LNCaP clone FGC (cell line): ENCODE data around the gene KIFC1.

ENCODE experiments used
- DNase-seq: peaks from one replicate; pipeline ENCODE4 v3.0.0-alpha.2; 2011; ENCODE audit warnings: low read depth
- H3K4me3 ChIP-seq: 2 replicates; pipeline ENCODE4 v1.5.1; 2011; ENCODE audit warnings: mild to moderate bottlenecking, low read depth, low read length, control low read depth
- TF ChIP-seq, protein P1 (sequence below): IDR thresholded peaks from 2 replicates; pipeline ENCODE4 v1.5.1; 2012; ENCODE audit warnings: mild to moderate bottlenecking; ENCODE audit not compliant: control insufficient read depth, insufficient read depth; ENCODE audit errors: extremely low read depth

Gene KIFC1

DNA sequence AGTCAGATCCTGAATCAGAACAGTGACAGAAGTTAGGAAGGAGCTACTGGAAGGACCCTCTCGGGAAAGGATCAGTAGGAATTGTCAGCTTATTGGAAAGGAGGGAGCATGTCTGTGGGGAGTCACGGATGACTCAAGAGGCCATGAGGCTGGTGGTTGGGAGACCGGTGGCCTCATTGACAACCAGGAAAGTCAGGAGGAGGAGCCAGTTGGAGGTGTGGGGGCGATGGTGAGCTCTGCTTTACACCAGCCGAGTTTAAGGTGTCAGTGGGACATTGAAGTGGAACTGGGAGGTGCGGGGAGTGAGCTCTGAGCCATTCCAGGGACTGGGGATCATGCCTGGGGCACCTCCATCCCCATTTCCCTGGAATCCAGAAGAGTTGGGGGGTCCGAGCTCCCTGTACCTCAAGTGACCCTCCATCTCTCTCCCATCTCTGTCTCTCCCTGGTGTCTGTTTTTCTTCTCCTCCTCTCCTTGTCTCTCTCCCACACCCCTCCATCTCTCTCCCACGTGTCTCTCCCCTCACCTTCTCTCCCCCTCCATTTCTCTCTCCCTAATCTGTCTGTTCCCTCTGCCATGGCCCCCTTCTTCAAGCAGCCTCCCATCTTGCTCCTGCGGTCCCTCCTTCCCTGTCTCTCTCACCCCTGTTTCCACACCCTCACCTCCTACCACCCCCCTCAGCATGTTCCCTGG is 48.5 kb downstream of the KIFC1 start:
- TF ChIP-seq, protein P1, sequence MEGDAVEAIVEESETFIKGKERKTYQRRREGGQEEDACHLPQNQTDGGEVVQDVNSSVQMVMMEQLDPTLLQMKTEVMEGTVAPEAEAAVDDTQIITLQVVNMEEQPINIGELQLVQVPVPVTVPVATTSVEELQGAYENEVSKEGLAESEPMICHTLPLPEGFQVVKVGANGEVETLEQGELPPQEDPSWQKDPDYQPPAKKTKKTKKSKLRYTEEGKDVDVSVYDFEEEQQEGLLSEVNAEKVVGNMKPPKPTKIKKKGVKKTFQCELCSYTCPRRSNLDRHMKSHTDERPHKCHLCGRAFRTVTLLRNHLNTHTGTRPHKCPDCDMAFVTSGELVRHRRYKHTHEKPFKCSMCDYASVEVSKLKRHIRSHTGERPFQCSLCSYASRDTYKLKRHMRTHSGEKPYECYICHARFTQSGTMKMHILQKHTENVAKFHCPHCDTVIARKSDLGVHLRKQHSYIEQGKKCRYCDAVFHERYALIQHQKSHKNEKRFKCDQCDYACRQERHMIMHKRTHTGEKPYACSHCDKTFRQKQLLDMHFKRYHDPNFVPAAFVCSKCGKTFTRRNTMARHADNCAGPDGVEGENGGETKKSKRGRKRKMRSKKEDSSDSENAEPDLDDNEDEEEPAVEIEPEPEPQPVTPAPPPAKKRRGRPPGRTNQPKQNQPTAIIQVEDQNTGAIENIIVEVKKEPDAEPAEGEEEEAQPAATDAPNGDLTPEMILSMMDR = no peak
- DNase-seq = no peak
- H3K4me3 ChIP-seq = no peak overlapping the region

DNA sequence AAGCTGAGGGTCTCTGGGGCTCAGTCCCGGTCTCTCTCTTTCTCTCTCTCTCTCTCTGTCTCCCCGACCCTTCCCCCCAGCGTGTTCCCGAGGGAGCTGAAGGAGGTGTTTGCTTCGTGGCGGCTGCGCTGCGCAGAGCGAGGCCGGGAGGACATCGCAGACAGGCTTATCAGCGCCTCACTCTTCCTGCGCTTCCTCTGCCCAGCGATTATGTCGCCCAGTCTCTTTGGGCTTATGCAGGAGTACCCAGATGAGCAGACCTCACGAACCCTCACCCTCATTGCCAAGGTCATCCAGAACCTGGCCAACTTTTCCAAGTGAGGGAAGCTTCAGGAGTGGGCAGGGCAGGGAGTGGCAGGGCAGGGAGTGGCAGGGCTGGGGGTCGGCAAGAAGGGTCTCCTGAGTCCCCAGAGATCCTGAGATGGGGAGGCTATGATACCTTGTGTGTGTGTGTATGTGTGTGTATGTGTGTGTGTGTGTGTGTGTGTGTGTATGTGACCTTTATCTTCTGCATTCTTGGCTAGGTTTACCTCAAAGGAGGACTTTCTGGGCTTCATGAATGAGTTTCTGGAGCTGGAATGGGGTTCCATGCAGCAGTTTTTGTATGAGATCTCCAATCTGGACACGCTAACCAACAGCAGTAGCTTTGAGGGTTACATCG is 49.2 kb downstream of the KIFC1 start:
- no peak overlapping the region for H3K4me3 ChIP-seq
- DNase-seq = no peak
- TF ChIP-seq, protein P1 = no peak

DNA sequence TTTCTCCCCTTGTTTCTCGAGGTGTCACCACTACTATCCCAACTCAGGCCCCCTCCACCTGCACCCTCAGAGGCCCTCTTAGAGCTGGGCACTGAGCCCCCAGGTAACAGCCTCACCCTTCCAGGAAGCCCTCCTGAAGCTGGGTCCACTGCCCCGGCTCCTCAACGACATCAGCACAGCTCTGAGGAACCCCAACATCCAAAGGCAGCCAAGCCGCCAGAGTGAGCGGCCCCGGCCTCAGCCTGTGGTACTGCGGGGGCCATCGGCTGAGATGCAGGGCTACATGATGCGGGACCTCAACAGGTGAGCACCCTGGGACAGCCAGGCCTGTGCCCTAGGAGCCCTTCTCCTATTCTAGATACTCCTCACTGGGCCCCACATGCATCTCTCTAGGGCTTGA is 49.8 kb downstream of the KIFC1 start:
- no peak for DNase-seq
- H3K4me3 ChIP-seq = no peak overlapping the region
- TF ChIP-seq, protein P1 = no peak

DNA sequence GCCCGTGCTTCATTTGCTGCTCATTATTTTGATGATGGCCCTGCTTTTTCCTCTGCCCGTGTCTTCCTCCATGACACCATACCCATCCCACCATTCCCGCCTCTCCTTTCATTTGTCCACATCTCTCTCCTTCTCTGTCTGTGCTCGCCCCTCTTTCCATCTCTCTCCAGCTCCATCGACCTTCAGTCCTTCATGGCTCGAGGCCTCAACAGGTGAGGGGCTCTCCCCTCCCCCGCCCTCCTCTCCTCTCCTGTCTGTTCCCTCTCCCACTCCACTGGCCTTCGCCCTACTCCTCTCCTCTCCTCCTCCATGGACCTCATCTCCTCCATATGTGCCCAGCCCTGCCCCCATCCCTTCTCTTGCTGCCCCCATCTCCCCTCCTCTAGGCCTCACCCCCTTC is 50.7 kb downstream of the KIFC1 start:
- H3K4me3 ChIP-seq = no peak overlapping the region
- DNase-seq = no peak
- TF ChIP-seq, protein P1 = no peak

DNA sequence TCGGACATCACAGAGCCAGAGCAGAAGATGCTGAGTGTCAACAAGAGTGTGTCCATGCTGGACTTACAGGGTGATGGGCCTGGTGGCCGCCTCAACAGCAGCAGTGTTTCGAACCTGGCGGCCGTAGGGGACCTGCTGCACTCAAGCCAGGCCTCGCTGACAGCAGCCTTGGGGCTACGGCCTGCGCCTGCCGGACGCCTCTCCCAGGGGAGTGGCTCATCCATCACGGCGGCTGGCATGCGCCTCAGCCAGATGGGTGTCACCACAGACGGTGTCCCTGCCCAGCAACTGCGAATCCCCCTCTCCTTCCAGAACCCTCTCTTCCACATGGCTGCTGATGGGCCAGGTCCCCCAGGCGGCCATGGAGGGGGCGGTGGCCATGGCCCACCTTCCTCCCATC is 51.4 kb downstream of the KIFC1 start:
- no peak overlapping the region for H3K4me3 ChIP-seq
- no peak for DNase-seq
- TF ChIP-seq, protein P1 = no peak

DNA sequence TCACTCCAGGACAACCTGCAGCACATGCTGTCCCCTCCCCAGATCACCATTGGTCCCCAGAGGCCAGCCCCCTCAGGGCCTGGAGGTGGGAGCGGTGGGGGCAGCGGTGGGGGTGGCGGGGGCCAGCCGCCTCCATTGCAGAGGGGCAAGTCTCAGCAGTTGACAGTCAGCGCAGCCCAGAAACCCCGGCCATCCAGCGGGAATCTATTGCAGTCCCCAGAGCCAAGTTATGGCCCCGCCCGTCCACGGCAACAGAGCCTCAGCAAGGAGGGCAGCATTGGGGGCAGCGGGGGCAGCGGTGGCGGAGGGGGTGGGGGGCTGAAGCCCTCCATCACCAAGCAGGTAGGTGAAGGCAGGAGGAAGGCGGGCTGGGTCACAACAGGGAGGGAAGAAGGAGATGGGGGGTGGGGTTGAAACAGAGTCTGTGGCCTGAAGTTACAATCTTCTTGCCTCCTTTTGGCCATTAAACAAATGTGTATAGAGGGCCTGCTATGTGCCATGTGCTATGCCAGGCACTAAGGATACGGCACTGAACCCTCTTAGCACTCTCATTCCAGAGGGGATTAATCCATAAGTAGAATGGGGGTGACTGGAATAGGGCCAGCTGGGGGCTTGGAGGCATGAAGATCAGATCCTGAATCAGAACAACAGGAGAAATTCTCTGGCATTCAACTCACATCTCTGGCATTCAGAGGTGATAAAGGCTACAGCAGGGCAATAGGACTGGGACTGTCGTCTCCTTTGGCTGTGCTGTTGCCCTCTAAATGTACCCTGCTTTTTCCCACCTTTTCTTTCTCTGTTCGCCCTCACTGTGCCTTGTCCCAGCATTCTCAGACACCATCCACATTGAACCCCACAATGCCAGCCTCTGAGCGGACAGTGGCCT is 52.2 kb downstream of the KIFC1 start:
- DNase-seq = no peak
- no peak overlapping the region for H3K4me3 ChIP-seq
- TF ChIP-seq, protein P1 = no peak
